ENCODE data around the gene FXYD5.

FXYD5 gene

GRCh38 chr19:35165200-35166058 is 10.9 kb downstream of the FXYD5 start:
- no peaks in the 10 kb centered on the region for H3K27me3 ChIP-seq (ENCODE audit: insufficient read depth, low read length, poor library complexity, severe bottlenecking)
- no peaks in the 10 kb centered on the region for H4K20me1 ChIP-seq (ENCODE audit: insufficient read depth, low read length, poor library complexity, severe bottlenecking)
- peaks cover 69% of the 10 kb centered on the region for H3K36me3 ChIP-seq (ENCODE audit: insufficient read depth, low read length)
- H3F3A ChIP-seq (ENCODE audit: low read depth) = peaks cover 5% of the 10 kb centered on the region; the same call in 1 of the 2 replicates
- no peak overlapping the region for H2AFZ ChIP-seq (ENCODE audit: low read length)
- H3K9me2 ChIP-seq (replicated peaks; ENCODE audit: low read depth, low read length) = no peaks in the 10 kb centered on the region
- no peak for TF ChIP-seq EZH2phosphoT487 (IDR thresholded peaks at IDR 0.05; ENCODE audit: borderline replicate concordance)
- TF ChIP-seq, protein P1, sequence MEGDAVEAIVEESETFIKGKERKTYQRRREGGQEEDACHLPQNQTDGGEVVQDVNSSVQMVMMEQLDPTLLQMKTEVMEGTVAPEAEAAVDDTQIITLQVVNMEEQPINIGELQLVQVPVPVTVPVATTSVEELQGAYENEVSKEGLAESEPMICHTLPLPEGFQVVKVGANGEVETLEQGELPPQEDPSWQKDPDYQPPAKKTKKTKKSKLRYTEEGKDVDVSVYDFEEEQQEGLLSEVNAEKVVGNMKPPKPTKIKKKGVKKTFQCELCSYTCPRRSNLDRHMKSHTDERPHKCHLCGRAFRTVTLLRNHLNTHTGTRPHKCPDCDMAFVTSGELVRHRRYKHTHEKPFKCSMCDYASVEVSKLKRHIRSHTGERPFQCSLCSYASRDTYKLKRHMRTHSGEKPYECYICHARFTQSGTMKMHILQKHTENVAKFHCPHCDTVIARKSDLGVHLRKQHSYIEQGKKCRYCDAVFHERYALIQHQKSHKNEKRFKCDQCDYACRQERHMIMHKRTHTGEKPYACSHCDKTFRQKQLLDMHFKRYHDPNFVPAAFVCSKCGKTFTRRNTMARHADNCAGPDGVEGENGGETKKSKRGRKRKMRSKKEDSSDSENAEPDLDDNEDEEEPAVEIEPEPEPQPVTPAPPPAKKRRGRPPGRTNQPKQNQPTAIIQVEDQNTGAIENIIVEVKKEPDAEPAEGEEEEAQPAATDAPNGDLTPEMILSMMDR (conservative IDR thresholded peaks at IDR 0.05; ENCODE audit: low read length) = no peak
- no peak overlapping the region for H3K9ac ChIP-seq (ENCODE audit: low read depth, low read length, poor library complexity, severe bottlenecking)
- H3K79me2 ChIP-seq (ENCODE audit: insufficient read depth, low read length) = peaks cover 8% of the 10 kb centered on the region; the same call in 1 of the 2 replicates
- H3K9me3 ChIP-seq (ENCODE audit: insufficient read depth, low read depth, low read length) = peaks cover 7% of the 10 kb centered on the region; the same call in 1 of the 2 replicates
- H3K4me3 ChIP-seq (ENCODE audit: low read length, poor library complexity, severe bottlenecking) = no peak overlapping the region
- peaks cover 25% of the 10 kb centered on the region for H3K4me1 ChIP-seq (ENCODE audit: insufficient read depth, low read length, poor library complexity, severe bottlenecking)
- no peak overlapping the region for H3K4me2 ChIP-seq (ENCODE audit: low read depth, low read length, poor library complexity, severe bottlenecking)

DNA sequence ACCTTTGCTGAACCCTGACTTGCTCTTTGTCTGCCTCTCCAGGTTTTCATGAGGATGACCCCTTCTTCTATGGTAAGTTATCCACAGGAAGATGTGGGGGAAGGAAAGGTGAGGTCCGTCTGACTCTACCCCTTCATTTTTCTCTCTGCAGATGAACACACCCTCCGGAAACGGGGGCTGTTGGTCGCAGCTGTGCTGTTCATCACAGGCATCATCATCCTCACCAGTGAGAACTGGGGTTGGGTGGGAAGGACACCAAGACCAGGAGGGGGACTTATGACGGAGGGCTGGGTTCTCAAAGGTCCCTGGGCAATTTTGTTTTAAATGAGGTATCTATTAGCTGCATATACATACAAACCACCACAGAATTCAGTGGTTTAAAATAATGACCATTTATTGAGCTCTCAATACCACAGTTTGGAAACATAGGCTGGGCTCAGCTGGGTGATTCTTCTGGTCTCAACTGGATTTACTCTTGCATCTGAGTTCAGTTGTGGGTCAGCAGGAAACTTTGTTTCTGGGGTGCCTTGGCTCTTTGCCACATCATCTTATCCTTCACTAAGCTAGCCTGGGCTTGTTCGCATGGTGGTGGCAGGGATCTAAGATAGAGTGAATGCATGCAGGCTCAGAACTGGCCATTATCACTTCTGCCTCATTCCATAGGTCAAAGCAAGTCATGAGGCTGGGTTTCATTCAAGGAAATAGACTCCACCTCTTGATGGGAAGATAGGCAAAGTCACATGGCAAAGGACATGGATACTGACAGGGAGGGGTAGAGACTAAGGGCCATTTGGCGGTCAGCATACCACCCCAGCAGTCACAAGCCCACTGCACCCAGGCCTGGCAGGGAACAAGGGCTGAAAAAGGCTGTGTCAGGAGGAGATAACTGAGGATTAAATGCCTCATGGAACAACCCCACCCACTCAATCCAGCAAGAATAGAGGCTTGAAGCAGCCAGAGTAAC is 11.8 kb downstream of the FXYD5 start:
- H4K20me1 ChIP-seq (ENCODE audit: insufficient read depth, low read length, poor library complexity, severe bottlenecking) = no peaks in the 10 kb centered on the region
- H3K9me3 ChIP-seq (ENCODE audit: insufficient read depth, low read depth, low read length) = peaks cover 7% of the 10 kb centered on the region; the same call in 1 of the 2 replicates
- H3K4me1 ChIP-seq (ENCODE audit: insufficient read depth, low read length, poor library complexity, severe bottlenecking) = peaks cover 25% of the 10 kb centered on the region
- H3K4me3 ChIP-seq (ENCODE audit: low read length, poor library complexity, severe bottlenecking) = peak overlapping the region; percentile 34
- H3F3A ChIP-seq (ENCODE audit: low read depth) = peaks cover 5% of the 10 kb centered on the region; the same call in 1 of the 2 replicates
- no peaks in the 10 kb centered on the region for H3K27me3 ChIP-seq (ENCODE audit: insufficient read depth, low read length, poor library complexity, severe bottlenecking)
- peak overlapping the region; percentile 51 for H3K9ac ChIP-seq (ENCODE audit: low read depth, low read length, poor library complexity, severe bottlenecking)
- no peaks in the 10 kb centered on the region for H3K9me2 ChIP-seq (replicated peaks; ENCODE audit: low read depth, low read length)
- peaks cover 8% of the 10 kb centered on the region; the same call in 1 of the 2 replicates for H3K79me2 ChIP-seq (ENCODE audit: insufficient read depth, low read length)
- peaks cover 64% of the 10 kb centered on the region for H3K36me3 ChIP-seq (ENCODE audit: insufficient read depth, low read length)
- no peak for TF ChIP-seq EZH2phosphoT487 (IDR thresholded peaks at IDR 0.05; ENCODE audit: borderline replicate concordance)
- TF ChIP-seq, protein P1 (conservative IDR thresholded peaks at IDR 0.05; ENCODE audit: low read length) = no peak
- peak overlapping the region; percentile 56 for H3K4me2 ChIP-seq (ENCODE audit: low read depth, low read length, poor library complexity, severe bottlenecking)
- H2AFZ ChIP-seq (ENCODE audit: low read length) = no peak overlapping the region

GRCh38 chr19:35167251-35168119 is 12.9 kb downstream of the FXYD5 start:
- TF ChIP-seq EZH2phosphoT487 (IDR thresholded peaks at IDR 0.05; ENCODE audit: borderline replicate concordance) = no peak
- TF ChIP-seq, protein P1 (conservative IDR thresholded peaks at IDR 0.05; ENCODE audit: low read length) = no peak
- peaks cover 7% of the 10 kb centered on the region; the same call in 1 of the 2 replicates for H3K9me3 ChIP-seq (ENCODE audit: insufficient read depth, low read depth, low read length)
- peak overlapping the region; percentile 56 for H3K4me2 ChIP-seq (ENCODE audit: low read depth, low read length, poor library complexity, severe bottlenecking)

More at GRCh38 chr19:35167251-35168119, 12.9 kb downstream of the FXYD5 start:
- H3K9ac ChIP-seq (ENCODE audit: low read depth, low read length, poor library complexity, severe bottlenecking) = peak overlapping the region; percentile 51
- H3K36me3 ChIP-seq (ENCODE audit: insufficient read depth, low read length) = peaks cover 55% of the 10 kb centered on the region
- no peaks in the 10 kb centered on the region for H3K27me3 ChIP-seq (ENCODE audit: insufficient read depth, low read length, poor library complexity, severe bottlenecking)
- H3K4me3 ChIP-seq (ENCODE audit: low read length, poor library complexity, severe bottlenecking) = peak overlapping the region; percentile 34
- H3K79me2 ChIP-seq (ENCODE audit: insufficient read depth, low read length) = peaks cover 7% of the 10 kb centered on the region; the same call in 1 of the 2 replicates
- peaks cover 9% of the 10 kb centered on the region; the same call in 1 of the 2 replicates for H3F3A ChIP-seq (ENCODE audit: low read depth)
- no peak overlapping the region for H2AFZ ChIP-seq (ENCODE audit: low read length)
- no peaks in the 10 kb centered on the region for H4K20me1 ChIP-seq (ENCODE audit: insufficient read depth, low read length, poor library complexity, severe bottlenecking)
- peaks cover 35% of the 10 kb centered on the region for H3K4me1 ChIP-seq (ENCODE audit: insufficient read depth, low read length, poor library complexity, severe bottlenecking)
- no peaks in the 10 kb centered on the region for H3K9me2 ChIP-seq (replicated peaks; ENCODE audit: low read depth, low read length)

All from Loucy (cell line).